Bronchial epithelial cell (primary cell): ENCODE results near the gene TRIM47. TPM values are rescaled to one million over a fixed set of nuclear protein-coding genes. Genes with fewer than 3 reads are reported as not detected.

Source experiments
- DNase-seq: peaks from one replicate; pipeline ENCODE4 v3.0.0-alpha.2; 2010; ENCODE audit warnings: low read depth
- FAIRE-seq: peaks from 2 replicates; lab custom pipeline; 2011; peaks lifted over from hg19 to GRCh38; lab: Jason Lieb, UNC
- H3K27me3 ChIP-seq: 2 replicates; pipeline ENCODE4 v1.5.1; 2011; ENCODE audit warnings: low read length; ENCODE audit not compliant: control insufficient read depth, insufficient read depth
- H3K36me3 ChIP-seq: 2 replicates; pipeline ENCODE4 v1.5.1; 2011; ENCODE audit warnings: low read length; ENCODE audit not compliant: control insufficient read depth, insufficient read depth
- H3K4me3 ChIP-seq: 2 replicates; pipeline ENCODE4 v1.5.1; 2011; ENCODE audit warnings: mild to moderate bottlenecking, low read depth, low read length, control low read depth
- CTCF ChIP-seq: IDR thresholded peaks from 2 replicates; pipeline ENCODE4 v1.5.1; 2011; ENCODE audit warnings: mild to moderate bottlenecking, moderate library complexity, low read length, control low read depth, inconsistent platforms; ENCODE audit not compliant: insufficient read depth, severe bottlenecking
- total RNA-seq: library from RNA; depleted of rRNA; stranded (reverse); fragments of >200 nt; gene quantifications from 2 replicates; pipeline ENCODE4 v1.2.1, GENCODE V29; 2014

Gene TRIM47
- total RNA-seq, 1 donor from 2014 or later: 10.5 TPM

GRCh38 chr17:75895370-75896155 is 17.2 kb upstream of the TRIM47 start:
- Histone ChIP-seq H3K36me3 (peaks cover 22% of the 10 kb centered on the region), H3K4me3 (peak overlapping the region; percentile 74), H3K27me3 (no peaks in the 10 kb centered on the region)
- DNase-seq (no peak), FAIRE-seq (peak; percentile 23)
- peak; percentile 19 for TF ChIP-seq CTCF

- FAIRE-seq (peak; percentile 89), DNase-seq (no peak)
- Histone ChIP-seq H3K4me3 (no peak overlapping the region), H3K27me3 (no peaks in the 10 kb centered on the region), H3K36me3 (peaks cover 13% of the 10 kb centered on the region)
- no peak for TF ChIP-seq CTCF
Observed at GRCh38 chr17:75894049-75894733, 15.8 kb upstream of the TRIM47 start.

DNA sequence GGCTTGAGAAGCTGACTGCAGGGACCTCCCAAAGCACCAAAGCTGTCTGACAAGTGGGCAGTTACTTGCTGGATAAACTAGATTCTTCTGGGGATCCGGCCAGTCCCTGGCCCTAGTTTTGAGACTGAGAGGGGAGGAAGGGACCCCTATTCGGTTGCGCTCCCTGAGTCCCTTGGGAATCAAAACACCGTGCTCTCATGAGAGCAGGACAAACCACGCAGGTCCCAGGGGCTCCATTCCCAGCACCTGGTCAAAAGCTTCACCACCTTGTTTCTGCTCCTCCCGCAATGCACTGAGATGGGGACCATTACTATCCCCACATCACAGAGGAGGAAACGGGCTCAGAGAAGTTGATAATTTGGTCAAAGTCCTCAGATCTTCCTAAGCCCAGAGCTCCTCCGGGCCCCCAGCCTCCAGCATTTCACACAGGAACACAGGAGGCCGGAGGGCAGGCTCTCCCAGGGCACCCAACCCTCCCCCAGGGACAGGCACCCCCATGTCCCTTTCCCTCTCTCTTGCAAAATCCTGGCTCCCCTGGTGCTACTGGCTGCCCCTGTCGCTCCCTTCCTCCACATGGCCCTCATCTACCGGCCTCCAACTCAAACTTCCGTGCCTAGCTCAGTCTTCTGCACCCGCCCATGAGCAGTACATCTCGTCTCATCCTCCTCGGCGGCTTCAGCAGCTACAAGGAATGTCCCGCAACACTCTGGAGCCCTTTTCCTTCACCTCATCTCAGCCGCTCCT is 15.1 kb upstream of the TRIM47 start:
- no peak for TF ChIP-seq CTCF
- Histone ChIP-seq H3K4me3 (no peak overlapping the region), H3K36me3 (peaks cover 10% of the 10 kb centered on the region), H3K27me3 (no peaks in the 10 kb centered on the region)
- DNase-seq (no peak), FAIRE-seq (no peak)

DNA sequence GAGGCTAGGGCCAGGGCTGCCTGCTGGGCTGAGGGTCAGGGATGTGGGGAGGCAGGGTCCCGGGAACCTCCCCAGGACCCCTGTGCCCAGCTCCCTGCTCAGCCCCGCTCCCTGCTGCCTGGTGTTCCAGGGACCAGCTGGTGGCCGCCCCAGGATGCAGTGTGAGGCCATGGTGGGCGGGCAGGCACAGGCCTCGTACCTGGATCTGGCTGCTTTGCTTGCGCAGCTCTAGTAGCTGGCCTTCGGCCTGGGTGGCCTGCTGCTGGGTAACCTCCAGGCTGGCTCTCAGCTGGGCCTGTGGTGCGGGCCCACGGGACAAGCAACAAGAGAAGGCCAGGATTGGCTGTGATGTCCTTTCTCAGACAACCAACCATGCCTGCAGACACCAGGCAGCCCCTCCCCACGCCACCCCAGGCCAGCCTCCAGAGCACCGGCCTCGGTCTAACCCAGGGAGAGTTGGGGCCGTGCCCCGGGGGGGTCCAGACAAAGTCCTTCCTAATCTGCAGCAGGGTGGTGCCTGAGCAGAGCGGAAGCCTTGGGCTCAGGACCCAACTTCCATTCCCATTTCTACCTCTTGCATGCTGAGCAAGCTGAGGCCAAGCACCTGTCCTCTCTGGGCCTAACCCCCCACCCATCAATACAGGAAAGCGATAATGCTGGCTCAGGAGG is 14.3 kb upstream of the TRIM47 start:
- TF ChIP-seq CTCF: no peak
- Histone ChIP-seq H3K4me3 (no peak overlapping the region), H3K36me3 (peaks cover 9% of the 10 kb centered on the region), H3K27me3 (no peaks in the 10 kb centered on the region)
- DNase-seq (no peak), FAIRE-seq (no peak)

DNA sequence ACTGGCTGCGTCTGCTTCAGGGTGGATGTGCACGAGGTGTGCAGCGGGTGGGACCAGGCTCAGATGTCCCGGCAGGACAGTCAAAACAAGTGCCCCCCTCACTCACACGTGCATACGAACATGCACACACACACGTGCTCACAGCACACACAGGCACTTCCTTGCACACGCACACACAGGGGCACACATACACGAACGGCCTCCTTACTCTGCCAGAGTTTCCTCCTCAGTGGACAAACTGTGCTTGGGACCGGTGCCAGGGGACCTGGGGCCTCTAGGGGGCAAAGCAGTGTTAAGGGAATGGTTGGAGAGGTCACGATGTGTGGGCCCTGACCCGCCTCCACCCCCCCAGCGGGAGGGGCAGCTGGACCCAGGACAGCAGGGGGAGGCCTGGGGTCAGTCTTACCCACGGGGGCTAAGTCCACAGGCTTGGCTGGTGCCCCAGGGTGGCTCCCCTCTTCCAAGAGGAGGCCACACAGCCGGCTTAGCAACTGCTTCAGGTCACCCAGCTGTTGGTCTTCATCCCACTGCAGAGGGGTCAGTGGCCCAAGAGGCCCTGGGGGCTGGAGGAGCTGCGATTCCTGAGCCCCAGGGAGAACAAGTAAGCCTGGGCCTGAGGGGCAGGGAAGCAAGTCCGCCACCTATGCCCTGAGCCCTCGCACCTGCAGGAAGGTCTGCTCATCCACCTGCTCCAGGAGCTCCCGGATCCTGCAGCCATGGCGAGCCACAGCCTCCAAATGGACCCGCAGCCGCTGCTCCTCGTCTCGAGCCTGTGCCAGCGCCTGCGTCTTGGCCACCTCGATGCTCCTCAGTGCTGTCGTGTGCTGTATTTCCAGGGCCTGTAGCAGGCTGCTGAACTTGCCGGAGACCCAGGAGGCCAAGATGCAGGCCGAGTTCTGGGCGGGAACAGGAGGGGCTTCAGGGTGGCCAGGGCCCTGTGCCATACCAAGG is 13.5 kb upstream of the TRIM47 start:
- Histone ChIP-seq H3K27me3 (no peaks in the 10 kb centered on the region), H3K4me3 (no peak overlapping the region), H3K36me3 (peaks cover 9% of the 10 kb centered on the region)
- FAIRE-seq (no peak), DNase-seq (no peak)
- no peak for TF ChIP-seq CTCF
